ENCODE data around the gene EPHA3.

DNA sequence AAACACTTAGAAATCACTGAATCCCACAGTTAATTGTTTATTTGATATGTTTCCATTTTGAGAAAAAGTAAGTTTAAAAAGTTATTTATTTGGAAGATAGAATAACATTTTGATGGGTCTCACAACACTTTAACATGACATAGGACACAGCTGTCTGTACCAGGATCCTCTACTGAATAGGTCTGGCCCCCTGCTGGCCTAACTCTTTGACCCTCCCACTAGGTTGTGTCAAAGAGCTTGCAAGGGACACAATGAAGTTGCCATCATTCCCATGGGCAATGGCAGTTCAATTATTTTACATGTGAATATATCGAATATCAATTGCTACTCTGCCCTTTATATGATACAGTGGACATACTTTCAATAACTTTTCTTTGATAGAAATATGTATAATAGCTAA lies 138.9 kb downstream of the EPHA3 start:
- no peak for TF ChIP-seq POLR2AphosphoS5 (IDR thresholded peaks at IDR 0.05)
- TF ChIP-seq, protein P1, sequence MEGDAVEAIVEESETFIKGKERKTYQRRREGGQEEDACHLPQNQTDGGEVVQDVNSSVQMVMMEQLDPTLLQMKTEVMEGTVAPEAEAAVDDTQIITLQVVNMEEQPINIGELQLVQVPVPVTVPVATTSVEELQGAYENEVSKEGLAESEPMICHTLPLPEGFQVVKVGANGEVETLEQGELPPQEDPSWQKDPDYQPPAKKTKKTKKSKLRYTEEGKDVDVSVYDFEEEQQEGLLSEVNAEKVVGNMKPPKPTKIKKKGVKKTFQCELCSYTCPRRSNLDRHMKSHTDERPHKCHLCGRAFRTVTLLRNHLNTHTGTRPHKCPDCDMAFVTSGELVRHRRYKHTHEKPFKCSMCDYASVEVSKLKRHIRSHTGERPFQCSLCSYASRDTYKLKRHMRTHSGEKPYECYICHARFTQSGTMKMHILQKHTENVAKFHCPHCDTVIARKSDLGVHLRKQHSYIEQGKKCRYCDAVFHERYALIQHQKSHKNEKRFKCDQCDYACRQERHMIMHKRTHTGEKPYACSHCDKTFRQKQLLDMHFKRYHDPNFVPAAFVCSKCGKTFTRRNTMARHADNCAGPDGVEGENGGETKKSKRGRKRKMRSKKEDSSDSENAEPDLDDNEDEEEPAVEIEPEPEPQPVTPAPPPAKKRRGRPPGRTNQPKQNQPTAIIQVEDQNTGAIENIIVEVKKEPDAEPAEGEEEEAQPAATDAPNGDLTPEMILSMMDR (IDR thresholded peaks at IDR 0.05) = no peak
